H1 (cell line): ENCODE results near the gene MGAT5. TPM values are rescaled to one million over a fixed set of nuclear protein-coding genes. Genes with fewer than 3 reads are reported as not detected.

Experiments
- CTCF ChIA-PET: fragments of 300-600 bp; sonication (Branson Sonifier 250); formaldehyde crosslinking; loops from one replicate; lab custom pipeline; 2021; ENCODE audit not compliant: partially characterized antibody; lab: Charles Lee
- POLR2A ChIA-PET: fragments of 300-600 bp; sonication (Branson Sonifier 250); formaldehyde crosslinking; loops from one replicate; lab custom pipeline; 2021; ENCODE audit warnings: inconsistent platforms; ENCODE audit not compliant: partially characterized antibody; lab: Charles Lee
- DNase-seq, 2 experiments: peaks; one replicate each; pipeline versions ENCODE4 v3.0.0 to v3.0.0-alpha.2; 2010 to 2022; ENCODE audit warnings: low spot score in 2 of 2, low read depth in 1 of 2, mixed read lengths in 1 of 2
- FAIRE-seq: peaks from 2 replicates; lab custom pipeline; 2011; peaks lifted over from hg19 to GRCh38; lab: Jason Lieb, UNC
- H2AFZ ChIP-seq: 2 replicates; pipeline ENCODE4 v1.8.1; 2012; ENCODE audit warnings: low read length, inconsistent platforms
- H2AK5ac ChIP-seq: 2 replicates; pipeline ENCODE4 v1.6.1; 2013; ENCODE audit warnings: low read depth, low read length
- H2BK120ac ChIP-seq: replicated peaks from 2 replicates; pipeline ENCODE3; 2013; ENCODE audit warnings: low read depth, low read length, inconsistent platforms
- H2BK12ac ChIP-seq: 2 replicates; pipeline ENCODE4 v1.6.1; 2013; ENCODE audit warnings: low read depth, low read length
- H2BK15ac ChIP-seq: 2 replicates; pipeline ENCODE4 v1.6.1; 2013; ENCODE audit warnings: low read length
- H2BK20ac ChIP-seq: 2 replicates; pipeline ENCODE4 v1.6.1; 2013; ENCODE audit warnings: low read length
- H2BK5ac ChIP-seq: 2 replicates; pipeline ENCODE4 v1.6.1; 2013; ENCODE audit warnings: low read depth, low read length
- H3K14ac ChIP-seq: 2 replicates; pipeline ENCODE4 v1.6.1; 2013; ENCODE audit warnings: inconsistent platforms; ENCODE audit not compliant: insufficient read length
- H3K18ac ChIP-seq: 2 replicates; pipeline ENCODE4 v1.6.1; 2013; ENCODE audit warnings: low read length; ENCODE audit errors: extremely low read depth
- H3K23ac ChIP-seq: 2 replicates; pipeline ENCODE4 v1.6.1; 2013; ENCODE audit warnings: inconsistent platforms; ENCODE audit not compliant: insufficient read length
- H3K23me2 ChIP-seq: 2 replicates; pipeline ENCODE4 v1.6.1; 2013; ENCODE audit warnings: low read depth, low read length
- H3K27ac ChIP-seq: 2 replicates; pipeline ENCODE4 v1.6.1; 2011; ENCODE audit warnings: low read depth, low read length, inconsistent platforms
- H3K27me3 ChIP-seq, 4 experiments: replicated peaks in 1 of 4; 1 replicate in 1 of 4; 2 replicates in 3 of 4; pipeline versions ENCODE4 v1.6.1 to v1.8.1; 2011 to 2013; ENCODE audit warnings: low read length in 3 of 4, mild to moderate bottlenecking in 3 of 4, inconsistent platforms in 2 of 4, mixed read lengths in 2 of 4, moderate library complexity in 1 of 4; ENCODE audit not compliant: control insufficient read depth in 3 of 4, insufficient read depth in 3 of 4; ENCODE audit errors: extremely low read depth in 1 of 4
- H3K36me3 ChIP-seq, 4 experiments: 2 replicates each; pipeline versions ENCODE4 v1.6.1 to v1.8.1; 2011 to 2013; ENCODE audit warnings: mild to moderate bottlenecking in 4 of 4, low read length in 3 of 4, moderate library complexity in 2 of 4, control low read depth in 1 of 4, inconsistent platforms in 1 of 4; ENCODE audit not compliant: insufficient read depth in 4 of 4, control insufficient read depth in 2 of 4
- H3K4ac ChIP-seq: replicated peaks from 2 replicates; pipeline ENCODE3; 2013; ENCODE audit warnings: low read length, low read depth, mixed read lengths, inconsistent platforms; ENCODE audit not compliant: insufficient read length
- H3K4me1 ChIP-seq, 4 experiments: replicated peaks in 1 of 4; 1 replicate in 1 of 4; 2 replicates in 3 of 4; pipeline versions ENCODE4 v1.6.1 to v1.8.1; 2011 to 2013; ENCODE audit warnings: low read length in 3 of 4, inconsistent platforms in 2 of 4, mixed read lengths in 1 of 4; ENCODE audit not compliant: insufficient read depth in 4 of 4, control insufficient read depth in 3 of 4
- H3K4me2 ChIP-seq, 2 experiments: 2 replicates each; pipeline versions ENCODE4 v1.6.1 to v1.8.1; 2011 to 2013; ENCODE audit warnings: low read depth in 2 of 2, low read length in 2 of 2, control low read depth in 1 of 2, inconsistent platforms in 1 of 2, mild to moderate bottlenecking in 1 of 2; ENCODE audit not compliant: insufficient read depth in 1 of 2
- H3K4me3 ChIP-seq, 4 experiments: fragments of 200-600, 300-600 bp in 1 of 4; sonication (generic), shearing (Covaris generic), sonication (Bioruptor Twin) in 1 of 4; 2 replicates each; pipeline versions ENCODE4 v1.5.1 to v1.8.1; 2011 to 2016; ENCODE audit warnings: low read length in 4 of 4, low read depth in 3 of 4, control low read depth in 2 of 4, inconsistent platforms in 2 of 4, mild to moderate bottlenecking in 2 of 4, mixed read lengths in 1 of 4, moderate library complexity in 1 of 4; ENCODE audit not compliant: insufficient read depth in 2 of 4; ENCODE audit errors: extremely low read depth in 1 of 4
- H3K56ac ChIP-seq: replicated peaks from 2 replicates; pipeline ENCODE3; 2013; ENCODE audit warnings: low read depth, mild to moderate bottlenecking, mixed read lengths, low read length, inconsistent platforms; ENCODE audit not compliant: insufficient read length
- H3K79me1 ChIP-seq: 2 replicates; pipeline ENCODE4 v1.6.1; 2013; ENCODE audit warnings: low read depth, low read length, control low read depth
- H3K79me2 ChIP-seq, 2 experiments: 2 replicates each; pipeline versions ENCODE4 v1.6.1 to v1.8.1; 2012 to 2013; ENCODE audit warnings: low read length in 2 of 2, mild to moderate bottlenecking in 2 of 2, inconsistent platforms in 1 of 2; ENCODE audit not compliant: insufficient read depth in 2 of 2, control insufficient read depth in 1 of 2
- H3K9ac ChIP-seq, 4 experiments: replicated peaks in 1 of 4; 1 replicate in 1 of 4; 2 replicates in 3 of 4; pipeline versions ENCODE4 v1.6.1 to v1.8.1; 2011 to 2013; ENCODE audit warnings: low read depth in 3 of 4, low read length in 3 of 4, control low read depth in 2 of 4, mild to moderate bottlenecking in 2 of 4, moderate library complexity in 2 of 4, inconsistent platforms in 1 of 4; ENCODE audit errors: extremely low read depth in 1 of 4
- H3K9me3 ChIP-seq, 2 experiments: 2 replicates each; pipeline versions ENCODE4 v1.6.1 to v1.8.1; 2012 to 2013; ENCODE audit warnings: mild to moderate bottlenecking in 2 of 2, moderate library complexity in 2 of 2, control low read depth in 1 of 2, inconsistent platforms in 1 of 2, low read depth in 1 of 2, low read length in 1 of 2, mixed read lengths in 1 of 2; ENCODE audit not compliant: insufficient read depth in 2 of 2
- H4K20me1 ChIP-seq, 2 experiments: replicated peaks in 1 of 2; 2 replicates each; pipeline versions ENCODE3 to v1.8.1; 2011 to 2013; ENCODE audit warnings: inconsistent platforms in 2 of 2, low read length in 2 of 2, mild to moderate bottlenecking in 1 of 2; ENCODE audit not compliant: insufficient read depth in 2 of 2, control insufficient read depth in 1 of 2
- H4K5ac ChIP-seq: 2 replicates; pipeline ENCODE4 v1.6.1; 2013; ENCODE audit warnings: low read length, low read depth, mixed read lengths, inconsistent platforms; ENCODE audit not compliant: insufficient read length
- H4K8ac ChIP-seq: 2 replicates; pipeline ENCODE4 v1.8.0; 2013; ENCODE audit warnings: mild to moderate bottlenecking, moderate library complexity, low read length, inconsistent platforms; ENCODE audit not compliant: insufficient read depth; ENCODE audit errors: extremely low read depth
- H4K91ac ChIP-seq: replicated peaks from 2 replicates; pipeline ENCODE3; 2013; ENCODE audit warnings: low read length, mixed read lengths, inconsistent platforms; ENCODE audit not compliant: insufficient read length
- KDM1A ChIP-seq: fragments of 200-600, 300-600 bp; sonication (generic); IDR thresholded peaks from 2 replicates; pipeline ENCODE4 v1.7.1; 2016; ENCODE audit warnings: mild to moderate bottlenecking, low read length, borderline replicate concordance
- RAD21 ChIP-seq, 2 experiments: IDR thresholded peaks in 1 of 2; conservative IDR thresholded peaks in 1 of 2; 2 replicates each; pipeline ENCODE4 v1.6.1; 2011; ENCODE audit warnings: low read depth in 2 of 2, low read length in 2 of 2, improper control_type of control experiment in 1 of 2, inconsistent platforms in 1 of 2, mild to moderate bottlenecking in 1 of 2, moderate library complexity in 1 of 2
- WGBS, 2 experiments: shearing (Covaris generic) in 1 of 2; methylation state at CpG; one replicate each; pipeline versions ENCODE4 v1.1.6 to v1.1.7; 2013 to 2015; ENCODE audit warnings: low lambda C conversion rate in 2 of 2, mixed read lengths in 2 of 2, inconsistent platforms in 1 of 2, low coverage in 1 of 2, missing lambda C conversion rate in 1 of 2; ENCODE audit not compliant: insufficient replicate concordance in 2 of 2, insufficient coverage in 1 of 2, insufficient read length in 1 of 2; ENCODE audit errors: extremely low coverage in 1 of 2, missing lambda C conversion rate in 1 of 2; 5-methylcytosine and 5-hydroxymethylcytosine counted together
- polyA plus RNA-seq, 7 experiments: library from polyadenylated mRNA; depleted of rRNA in 3 of 7; stranded (reverse) in 5 of 7; unstranded in 2 of 7; fragments of >200 nt in 5 of 7; fragments of 200-250 nt in 2 of 7; gene quantifications; 1 replicate in 5 of 7; 2 replicates in 1 of 7; 4 replicates in 1 of 7; pipeline versions ENCODE4 v1.2.1 to v1.2.3, GENCODE V29; 2011 to 2013; ENCODE audit warnings: missing spikeins in 2 of 7, mixed read lengths in 2 of 7
- total RNA-seq: library from RNA; stranded (reverse); fragmentation: NEBNext Ultra II Directional; extraction: Animal tissue kit (Norgen Biotek cat#: 25700); gene quantifications from 2 replicates; pipeline ENCODE4 v1.2.1, GENCODE V29; 2021
- TF ChIP-seq, protein P1 (sequence below), 3 experiments: IDR thresholded peaks; 1 replicate in 2 of 3; 2 replicates in 1 of 3; pipeline versions ENCODE4 v1.5.1 to v1.6.1; 2011; ENCODE audit warnings: low read length in 3 of 3, mild to moderate bottlenecking in 3 of 3, inconsistent platforms in 2 of 3, low read depth in 1 of 3, moderate library complexity in 1 of 3; ENCODE audit not compliant: insufficient read depth in 1 of 3; ENCODE audit errors: control extremely low read depth in 1 of 3

The MGAT5 gene
- total and polyA plus RNA-seq, 2 of the 8 experiments (the other 6 are each of a cell fraction or from before 2014, with no cell fraction given): 11.2 to 49.2 TPM

GRCh38 chr2:134392442-134393074, 138.7 kb downstream of the MGAT5 start:
- no peak overlapping the region for H3K18ac ChIP-seq
- no peak overlapping the region for H3K14ac ChIP-seq
- H4K20me1 ChIP-seq: peaks cover 0 to 1% of the 10 kb centered on the region in 2 experiments
- H3K56ac ChIP-seq: no peak overlapping the region
- DNase-seq (no peak), FAIRE-seq (no peak)
- no peak overlapping the region for H4K8ac ChIP-seq
- H2BK120ac ChIP-seq: no peak overlapping the region
- H2BK15ac ChIP-seq: no peak overlapping the region
- H4K5ac ChIP-seq: no peak overlapping the region
- ChIA-PET CTCF (interaction anchor here (0.8 to 2.2 kb wide), 25 partner anchors 8 to 530 kb away, joined by 3 to 15 read pairs (median 4); no protein-coding TSS in a partner anchor), POLR2A (no interaction called here)
- no peaks in the 10 kb centered on the region; a peak in 1 of 8 replicates for H3K36me3 ChIP-seq
- H2AFZ ChIP-seq: no peak overlapping the region
- no peaks in the 10 kb centered on the region for H3K23me2 ChIP-seq
- H3K27ac ChIP-seq: no peak overlapping the region
- H3K4me2 ChIP-seq: no peak overlapping the region
- no peaks in the 10 kb centered on the region for H3K4me1 ChIP-seq
- H3K79me1 ChIP-seq: no peaks in the 10 kb centered on the region
- WGBS, 2 experiments: 83% methylated on average over 7 of the region's 7 CpGs; no CpG with 5 or more reads in 1 of the 2 experiments
- no peak overlapping the region for H2BK20ac ChIP-seq
- TF ChIP-seq RAD21 (IDR thresholded peaks at IDR 0.05 in 1 of 2, conservative IDR thresholded peaks at IDR 0.05 in 1 of 2; ENCODE audit: low read depth in 2 of 2, low read length in 2 of 2) (peak in 1 of 2 experiments; percentile 27; a peak in 2 of 4 replicates), KDM1A (no peak)
- TF ChIP-seq, protein P1, sequence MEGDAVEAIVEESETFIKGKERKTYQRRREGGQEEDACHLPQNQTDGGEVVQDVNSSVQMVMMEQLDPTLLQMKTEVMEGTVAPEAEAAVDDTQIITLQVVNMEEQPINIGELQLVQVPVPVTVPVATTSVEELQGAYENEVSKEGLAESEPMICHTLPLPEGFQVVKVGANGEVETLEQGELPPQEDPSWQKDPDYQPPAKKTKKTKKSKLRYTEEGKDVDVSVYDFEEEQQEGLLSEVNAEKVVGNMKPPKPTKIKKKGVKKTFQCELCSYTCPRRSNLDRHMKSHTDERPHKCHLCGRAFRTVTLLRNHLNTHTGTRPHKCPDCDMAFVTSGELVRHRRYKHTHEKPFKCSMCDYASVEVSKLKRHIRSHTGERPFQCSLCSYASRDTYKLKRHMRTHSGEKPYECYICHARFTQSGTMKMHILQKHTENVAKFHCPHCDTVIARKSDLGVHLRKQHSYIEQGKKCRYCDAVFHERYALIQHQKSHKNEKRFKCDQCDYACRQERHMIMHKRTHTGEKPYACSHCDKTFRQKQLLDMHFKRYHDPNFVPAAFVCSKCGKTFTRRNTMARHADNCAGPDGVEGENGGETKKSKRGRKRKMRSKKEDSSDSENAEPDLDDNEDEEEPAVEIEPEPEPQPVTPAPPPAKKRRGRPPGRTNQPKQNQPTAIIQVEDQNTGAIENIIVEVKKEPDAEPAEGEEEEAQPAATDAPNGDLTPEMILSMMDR (IDR thresholded peaks at IDR 0.05; ENCODE audit: control extremely low read depth in 1 of 3, insufficient read depth in 1 of 3, low read depth in 1 of 3, low read length in 3 of 3): peak; percentile 39 to 45 (median 42)
- H3K4ac ChIP-seq: no peak overlapping the region
- H3K9me3 ChIP-seq: no peaks in the 10 kb centered on the region
- H4K91ac ChIP-seq: no peak overlapping the region
- H3K9ac ChIP-seq: no peak overlapping the region
- no peak overlapping the region for H3K4me3 ChIP-seq
- no peak overlapping the region for H2BK5ac ChIP-seq
- H2AK5ac ChIP-seq: no peak overlapping the region
- no peak overlapping the region for H2BK12ac ChIP-seq
- no peaks in the 10 kb centered on the region for H3K79me2 ChIP-seq
- no peak overlapping the region for H3K23ac ChIP-seq
- H3K27me3 ChIP-seq: no peaks in the 10 kb centered on the region
